H9 (cell line): ENCODE data around the gene RCC1. TPM values are rescaled to one million over a fixed set of nuclear protein-coding genes. Genes with fewer than 3 reads are reported as not detected.

Source experiments
- DNase-seq: peaks from one replicate; pipeline ENCODE4 v3.0.0-alpha.2; 2017
- H2AFZ ChIP-seq: one replicate; pipeline ENCODE4 v1.6.1; 2013; ENCODE audit warnings: mild to moderate bottlenecking, low read length, control low read depth, moderate library complexity
- H2AK5ac ChIP-seq: 2 replicates; pipeline ENCODE4 v1.6.1; 2013; ENCODE audit warnings: low read length, control low read depth, mixed read lengths; ENCODE audit not compliant: insufficient read length
- H2BK120ac ChIP-seq: one replicate; pipeline ENCODE4 v1.6.1; 2013; ENCODE audit warnings: low read depth, mild to moderate bottlenecking, low read length, control low read depth, inconsistent platforms; ENCODE audit not compliant: poor library complexity, severe bottlenecking
- H2BK12ac ChIP-seq: 2 replicates; pipeline ENCODE4 v1.6.1; 2013; ENCODE audit warnings: low read length, control low read depth, mixed read lengths, low read depth; ENCODE audit not compliant: insufficient read length
- H2BK15ac ChIP-seq: 2 replicates; pipeline ENCODE4 v1.6.1; 2013; ENCODE audit warnings: low read depth, low read length, control low read depth
- H2BK20ac ChIP-seq: one replicate; pipeline ENCODE4 v1.6.1; 2013; ENCODE audit warnings: low read depth, mild to moderate bottlenecking, low read length, control low read depth, inconsistent platforms; ENCODE audit not compliant: poor library complexity, severe bottlenecking
- H2BK5ac ChIP-seq: 2 replicates; pipeline ENCODE4 v1.6.1; 2013; ENCODE audit warnings: low read length, control low read depth, mixed read lengths; ENCODE audit not compliant: insufficient read length
- H3K14ac ChIP-seq: 2 replicates; pipeline ENCODE4 v1.6.1; 2013; ENCODE audit warnings: low read length, control low read depth; ENCODE audit not compliant: insufficient read depth
- H3K18ac ChIP-seq: 2 replicates; pipeline ENCODE4 v1.6.1; 2013; ENCODE audit warnings: low read depth, mild to moderate bottlenecking, mixed read lengths, low read length, control low read depth; ENCODE audit not compliant: insufficient read length
- H3K23ac ChIP-seq: 2 replicates; pipeline ENCODE4 v1.6.1; 2013; ENCODE audit warnings: low read length, control low read depth, mixed read lengths, low read depth; ENCODE audit not compliant: insufficient read length
- H3K23me2 ChIP-seq: 2 replicates; pipeline ENCODE4 v1.6.1; 2013; ENCODE audit warnings: low read depth, mild to moderate bottlenecking, mixed read lengths, low read length, control low read depth; ENCODE audit not compliant: insufficient read length, poor library complexity, severe bottlenecking
- H3K27ac ChIP-seq: 2 replicates; pipeline ENCODE4 v1.5.1; 2013; ENCODE audit warnings: low read length, control low read depth, mixed read lengths, low read depth; ENCODE audit not compliant: insufficient read length
- H3K27me3 ChIP-seq: 2 replicates; pipeline ENCODE4 v1.6.1; 2013; ENCODE audit warnings: low read length, control low read depth, inconsistent platforms; ENCODE audit not compliant: insufficient read depth
- H3K4ac ChIP-seq: 2 replicates; pipeline ENCODE4 v1.6.1; 2013; ENCODE audit warnings: low read depth, mild to moderate bottlenecking, control low read depth, inconsistent platforms, low read length, moderate library complexity
- H3K4me1 ChIP-seq: 2 replicates; pipeline ENCODE4 v1.6.1; 2013; ENCODE audit warnings: low read length, control low read depth, inconsistent platforms; ENCODE audit not compliant: insufficient read depth
- H3K4me2 ChIP-seq: 2 replicates; pipeline ENCODE4 v1.6.1; 2013; ENCODE audit warnings: low read length, control low read depth, mixed read lengths; ENCODE audit not compliant: insufficient read length, insufficient read depth
- H3K56ac ChIP-seq: 2 replicates; pipeline ENCODE4 v1.6.1; 2013; ENCODE audit warnings: low read depth, mild to moderate bottlenecking, mixed read lengths, low read length, control low read depth; ENCODE audit not compliant: insufficient read length
- H3K79me1 ChIP-seq: 2 replicates; pipeline ENCODE4 v1.6.1; 2013; ENCODE audit warnings: low read depth, mild to moderate bottlenecking, moderate library complexity, low read length, control low read depth, inconsistent platforms; ENCODE audit not compliant: insufficient read depth, poor library complexity, severe bottlenecking
- H3K79me2 ChIP-seq: 2 replicates; pipeline ENCODE4 v1.6.1; 2013; ENCODE audit warnings: low read length, control low read depth, inconsistent platforms; ENCODE audit not compliant: insufficient read depth
- H3K9ac ChIP-seq: 2 replicates; pipeline ENCODE4 v1.6.1; 2013; ENCODE audit warnings: low read length, control low read depth, mixed read lengths; ENCODE audit not compliant: insufficient read length; ENCODE audit errors: extremely low read depth
- H3K9me3 ChIP-seq: one replicate; pipeline ENCODE4 v1.6.1; 2013; ENCODE audit warnings: low read depth, low read length, inconsistent platforms; ENCODE audit not compliant: control insufficient read depth
- H3T11ph ChIP-seq: one replicate; pipeline ENCODE4 v1.6.1; 2013; ENCODE audit warnings: mild to moderate bottlenecking, low read length, control low read depth, inconsistent platforms
- H4K20me1 ChIP-seq: one replicate; pipeline ENCODE4 v1.6.1; 2013; ENCODE audit not compliant: control insufficient read depth, insufficient read length, insufficient read depth
- H4K5ac ChIP-seq: 2 replicates; pipeline ENCODE4 v1.6.1; 2013; ENCODE audit warnings: low read depth, mild to moderate bottlenecking, mixed read lengths, low read length, control low read depth; ENCODE audit not compliant: insufficient read length
- H4K8ac ChIP-seq: replicated peaks from 2 replicates; pipeline ENCODE4 v1.6.1; 2013; ENCODE audit warnings: low read length, control low read depth, mixed read lengths, low read depth; ENCODE audit not compliant: insufficient read length
- H4K91ac ChIP-seq: 2 replicates; pipeline ENCODE4 v1.6.1; 2013; ENCODE audit warnings: low read depth, mild to moderate bottlenecking, moderate library complexity, mixed read lengths, low read length, control low read depth; ENCODE audit not compliant: insufficient read length
- H3K27ac Mint-ChIP-seq, 3 experiments: 2 replicates in 2 of 3; 3 replicates in 1 of 3; pipeline ENCODE4 v1.8.0; 2020 to 2021; ENCODE audit warnings: mixed read lengths in 3 of 3, mild to moderate bottlenecking in 1 of 3, moderate library complexity in 1 of 3
- H3K27me3 Mint-ChIP-seq: 2 replicates; pipeline ENCODE4 v1.8.0; 2021; ENCODE audit warnings: low read depth, mild to moderate bottlenecking, moderate library complexity, mixed read lengths
- H3K36me3 Mint-ChIP-seq, 3 experiments: 2 replicates in 2 of 3; 3 replicates in 1 of 3; pipeline ENCODE4 v1.8.0; 2020 to 2021; ENCODE audit warnings: low read depth in 3 of 3, mixed read lengths in 3 of 3; ENCODE audit not compliant: insufficient read depth in 1 of 3
- H3K4me1 Mint-ChIP-seq, 2 experiments: 2 replicates each; pipeline ENCODE4 v1.8.0; 2020; ENCODE audit warnings: mixed read lengths in 2 of 2
- H3K4me3 Mint-ChIP-seq, 2 experiments: 2 replicates in 1 of 2; 3 replicates in 1 of 2; pipeline ENCODE4 v1.8.0; 2020 to 2021; ENCODE audit warnings: mild to moderate bottlenecking in 2 of 2, mixed read lengths in 2 of 2, moderate library complexity in 1 of 2
- H3K9me3 Mint-ChIP-seq, 2 experiments: 2 replicates in 1 of 2; 3 replicates in 1 of 2; pipeline ENCODE4 v1.8.0; 2020; ENCODE audit warnings: mild to moderate bottlenecking in 2 of 2, mixed read lengths in 2 of 2, moderate library complexity in 1 of 2
- CTCF ChIP-seq: fragments of 200-600 bp; sonication (generic); conservative IDR thresholded peaks from 3 replicates; pipeline ENCODE4 v1.8.0; 2021; ENCODE audit warnings: antibody characterized with exemption, mild to moderate bottlenecking
- WGBS: extraction: QIAGEN DNeasy Blood & Tissue Kit; methylation state at CpG from one replicate; pipeline ENCODE4 v1.1.7; 2013; ENCODE audit warnings: missing lambda C conversion rate, low lambda C conversion rate, mixed read lengths; ENCODE audit not compliant: insufficient read length; ENCODE audit errors: extremely low coverage; 5-methylcytosine and 5-hydroxymethylcytosine counted together
- total RNA-seq: library from RNA; stranded (reverse); gene quantifications from 2 replicates; pipeline ENCODE4 v1.2.1, GENCODE V29; 2021

RCC1 gene
- total RNA-seq, 1 experiment from 2014 or later: 93.6 TPM

- H3K4ac ChIP-seq: no peak overlapping the region
- WGBS: no CpG with 5 or more reads among the region's 7 CpGs
- no peak overlapping the region for H3K23ac ChIP-seq
- no peak overlapping the region for H4K5ac ChIP-seq
- H3K4me1 Mint-ChIP-seq: peaks cover 4 to 7% of the 10 kb centered on the region in 2 experiments
- H3K4me2 ChIP-seq: no peak overlapping the region
- H3K18ac ChIP-seq: no peak overlapping the region
- no peaks in the 10 kb centered on the region for H3K79me1 ChIP-seq
- no peaks in the 10 kb centered on the region for H3K27me3 ChIP-seq
- H3K4me1 ChIP-seq: no peaks in the 10 kb centered on the region
- no peak overlapping the region for H4K8ac ChIP-seq
- no peak overlapping the region for H2AK5ac ChIP-seq
- no peak overlapping the region for H4K91ac ChIP-seq
- H3K23me2 ChIP-seq: no peaks in the 10 kb centered on the region
- no peak overlapping the region; the same call in 1 of the 2 replicates for H3K14ac ChIP-seq
- H2AFZ ChIP-seq: no peak overlapping the region
- H2BK15ac ChIP-seq: no peak overlapping the region
- no peak overlapping the region for H3K27ac ChIP-seq
- H3K9ac ChIP-seq: no peak overlapping the region
- H3K4me3 Mint-ChIP-seq: no peak overlapping the region
- H3T11ph ChIP-seq: no peak overlapping the region
- no peaks in the 10 kb centered on the region for H3K9me3 Mint-ChIP-seq
- peak overlapping the region in 2 of 3 experiments; percentile 6 to 15; a peak in 4 of 7 replicates for H3K27ac Mint-ChIP-seq
- H3K27me3 Mint-ChIP-seq: no peaks in the 10 kb centered on the region
- H3K79me2 ChIP-seq: no peaks in the 10 kb centered on the region
- H2BK20ac ChIP-seq: no peak overlapping the region
- TF ChIP-seq CTCF: no peak
- no peaks in the 10 kb centered on the region for H4K20me1 ChIP-seq
- H3K56ac ChIP-seq: no peak overlapping the region
- no peak overlapping the region for H2BK5ac ChIP-seq
- no peaks in the 10 kb centered on the region for H3K9me3 ChIP-seq
- no peak overlapping the region for H2BK12ac ChIP-seq
- H3K36me3 Mint-ChIP-seq: peaks cover 0 to 36% (median 28%) of the 10 kb centered on the region in 3 experiments; a peak in 6 of 7 replicates
- no peak overlapping the region for H2BK120ac ChIP-seq
- no peak for DNase-seq
These were observed 47.3 kb upstream of the RCC1 start for GRCh38 chr1:28458237-28459228.
